Pons (tissue), 1 donor: Measurements from ENCODE around the gene RAD51B.
A peak's percentile ranks its signal among the peaks of the same experiment; 100 is the strongest.
"Not testable (repeated sequence)": the region's sequence is repeated elsewhere in the genome, so short reads cannot be mapped to it uniquely, and the experiment has no call there.

ENCODE experiments used
- DNase-seq: peaks from one replicate; pipeline ENCODE4 v3.0.0-alpha.2; 2016; ENCODE audit warnings: low spot score

The RAD51B gene

DNA sequence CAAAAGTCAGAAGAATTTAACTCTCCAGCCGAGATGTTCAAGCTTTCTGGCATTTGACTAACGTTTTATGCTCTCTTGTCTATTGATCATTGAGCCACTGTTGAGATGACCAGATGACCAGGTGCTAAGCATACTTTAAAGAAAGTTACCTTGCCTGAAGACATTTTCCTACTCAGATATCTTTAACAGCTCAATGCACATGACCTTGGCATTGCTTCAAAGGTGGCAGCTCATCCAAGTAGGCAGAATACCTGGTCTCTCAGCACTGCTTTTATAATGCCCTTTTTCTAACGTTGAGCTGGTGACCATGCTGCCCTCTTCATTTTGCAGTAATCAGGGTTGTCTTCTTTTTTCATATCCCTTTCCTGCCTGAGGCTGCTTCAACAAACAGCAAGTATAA is 358.1 kb downstream of the RAD51B start:
- DNase-seq: no peak

DNA sequence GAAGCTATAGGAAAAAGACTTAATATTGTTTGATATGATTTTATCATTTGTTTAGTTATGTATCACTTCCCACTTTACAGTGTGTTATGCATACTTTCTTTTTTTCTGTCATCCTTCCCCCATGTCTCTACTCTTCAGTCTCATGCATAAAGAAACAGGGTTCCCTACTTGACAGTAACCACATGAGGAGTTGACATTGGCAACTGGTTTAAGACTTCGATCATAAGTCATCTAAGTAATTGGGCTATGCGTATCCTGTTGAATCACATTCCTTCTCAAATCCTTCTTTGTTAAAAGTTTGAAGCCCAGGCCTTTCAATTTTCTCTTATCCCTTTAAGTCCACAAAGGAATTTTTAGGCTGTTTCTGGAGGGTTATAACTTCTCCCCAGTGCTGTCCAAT is 358.7 kb downstream of the RAD51B start:
- no peak for DNase-seq

DNA sequence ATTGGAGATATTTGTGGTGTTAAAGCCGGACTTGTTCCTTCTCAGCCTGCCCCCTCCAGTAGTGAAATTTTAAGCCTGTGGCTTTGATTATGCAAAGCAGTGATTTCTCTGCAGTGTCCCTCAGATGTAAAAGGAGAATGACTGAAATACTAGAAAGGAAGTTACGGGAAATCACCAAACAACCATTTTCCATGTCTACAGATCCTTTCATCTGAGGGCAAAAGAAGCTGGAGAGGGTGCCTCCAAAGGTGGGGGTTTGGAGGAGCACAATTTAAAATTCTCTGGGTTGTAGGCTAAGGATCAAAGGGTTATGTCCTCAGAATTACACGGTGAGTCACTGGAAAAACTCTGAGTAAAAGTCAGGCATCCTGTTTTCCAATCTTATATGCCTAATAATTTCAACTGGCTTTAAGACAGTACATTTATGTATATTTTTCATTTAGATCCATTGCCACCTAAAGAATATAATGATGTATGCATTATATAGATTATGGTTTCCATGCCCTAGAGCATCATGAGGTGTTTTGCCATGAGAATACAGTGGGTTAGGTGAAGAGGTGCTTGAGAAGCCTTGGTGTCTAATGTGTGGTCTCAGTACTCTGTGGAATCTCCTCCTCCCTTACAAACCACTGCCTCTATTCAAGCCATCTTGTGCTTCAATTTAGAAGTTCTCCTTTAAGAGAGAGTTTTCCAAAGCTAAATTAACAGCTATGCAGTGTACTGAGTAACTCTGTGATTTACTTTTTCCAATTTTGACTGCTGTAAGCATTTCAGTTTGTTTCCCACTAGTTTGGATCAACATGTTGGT is 362.1 kb downstream of the RAD51B start:
- DNase-seq: no peak

DNA sequence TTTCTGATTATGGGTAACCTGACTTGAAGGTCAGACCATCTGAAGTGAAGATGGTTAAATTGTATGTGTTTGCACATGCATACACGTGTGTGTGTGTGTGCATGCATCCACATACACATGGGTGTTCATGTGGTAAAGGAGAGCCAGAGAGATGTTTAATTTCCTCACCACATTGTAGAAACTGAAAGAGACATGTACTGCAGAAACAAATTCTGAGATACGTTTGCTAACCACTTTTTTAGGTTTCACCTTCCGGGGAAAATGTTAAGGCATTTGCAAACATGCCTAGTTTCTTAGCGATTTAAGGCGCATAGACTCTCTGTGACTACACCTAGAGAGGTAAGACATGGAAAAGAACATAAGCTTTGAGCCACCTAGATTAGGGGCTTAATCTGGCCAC is 362.9 kb downstream of the RAD51B start:
- no peak for DNase-seq

DNA sequence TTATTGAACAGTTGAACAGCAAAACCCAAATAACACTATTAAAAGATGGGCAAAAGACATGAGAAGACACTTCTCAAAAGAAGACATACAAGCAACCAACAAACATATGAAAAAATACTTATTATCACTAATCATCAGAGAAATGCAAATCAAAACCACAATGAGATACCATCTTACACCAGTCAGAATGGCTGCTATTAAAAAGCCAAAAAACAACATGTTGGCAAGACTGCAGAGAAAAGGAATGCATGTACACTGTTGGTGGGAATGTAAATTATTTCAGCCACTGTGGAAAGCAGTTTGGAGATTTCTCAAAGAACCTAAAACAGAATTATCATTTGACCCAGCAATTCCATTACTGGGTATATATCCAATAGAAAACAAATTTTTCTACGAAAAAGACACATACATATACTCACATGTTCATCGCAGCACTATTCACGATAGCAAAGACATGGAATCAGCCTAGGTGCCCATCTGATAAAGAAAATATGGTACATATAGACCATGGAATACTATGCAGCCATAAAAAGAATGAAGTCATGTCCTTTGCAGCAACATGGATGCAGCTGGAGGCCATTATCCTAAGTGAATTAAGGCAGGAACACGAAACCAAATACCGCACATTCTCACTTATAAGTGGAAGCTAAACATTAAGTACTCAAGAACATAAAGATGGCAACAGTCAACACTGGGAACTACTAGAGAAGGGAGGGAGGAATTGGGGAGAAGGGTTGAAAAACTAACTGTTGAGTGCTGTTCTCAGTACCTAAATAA is 367.1 kb downstream of the RAD51B start:
- not testable (repeated sequence) for DNase-seq

DNA sequence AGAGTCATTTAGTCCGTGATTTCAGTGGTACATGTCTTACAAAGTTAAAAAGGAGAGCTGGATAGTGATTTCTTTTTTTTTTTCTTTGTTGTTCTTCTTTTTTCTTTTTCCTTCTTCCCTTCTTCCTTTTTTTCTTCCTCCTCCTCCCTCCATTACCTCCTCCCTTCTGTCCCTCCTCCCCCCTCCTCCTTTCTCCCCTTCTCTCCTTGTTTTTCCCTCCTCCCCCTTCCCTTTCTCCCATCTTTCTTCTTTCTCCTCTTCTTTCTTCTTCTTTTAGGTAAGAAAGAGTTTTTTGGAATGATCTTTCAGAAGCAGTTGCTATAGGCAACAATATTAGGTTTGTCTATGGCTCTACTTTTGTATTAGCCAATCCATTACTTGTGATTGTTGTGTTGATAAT is 368.6 kb downstream of the RAD51B start:
- DNase-seq: no peak

DNA sequence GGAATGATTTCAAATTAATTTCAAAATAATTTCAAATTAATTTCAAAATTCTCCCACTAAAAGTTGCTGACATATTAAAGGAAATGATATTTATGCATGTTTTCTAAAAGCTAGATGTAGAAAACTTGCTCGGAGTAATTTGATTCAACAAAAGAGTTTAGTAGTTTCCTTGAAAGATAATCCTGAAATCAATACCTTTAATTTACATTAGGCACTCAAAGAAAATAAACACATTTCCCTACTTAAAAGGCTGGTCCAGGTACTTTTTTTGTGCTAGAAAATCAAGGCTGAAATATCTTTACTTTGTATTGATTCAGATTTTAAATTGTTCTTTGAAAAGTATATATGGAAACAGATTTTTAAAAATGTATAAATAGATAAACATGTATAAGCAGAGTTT is 370.5 kb downstream of the RAD51B start:
- DNase-seq: no peak

DNA sequence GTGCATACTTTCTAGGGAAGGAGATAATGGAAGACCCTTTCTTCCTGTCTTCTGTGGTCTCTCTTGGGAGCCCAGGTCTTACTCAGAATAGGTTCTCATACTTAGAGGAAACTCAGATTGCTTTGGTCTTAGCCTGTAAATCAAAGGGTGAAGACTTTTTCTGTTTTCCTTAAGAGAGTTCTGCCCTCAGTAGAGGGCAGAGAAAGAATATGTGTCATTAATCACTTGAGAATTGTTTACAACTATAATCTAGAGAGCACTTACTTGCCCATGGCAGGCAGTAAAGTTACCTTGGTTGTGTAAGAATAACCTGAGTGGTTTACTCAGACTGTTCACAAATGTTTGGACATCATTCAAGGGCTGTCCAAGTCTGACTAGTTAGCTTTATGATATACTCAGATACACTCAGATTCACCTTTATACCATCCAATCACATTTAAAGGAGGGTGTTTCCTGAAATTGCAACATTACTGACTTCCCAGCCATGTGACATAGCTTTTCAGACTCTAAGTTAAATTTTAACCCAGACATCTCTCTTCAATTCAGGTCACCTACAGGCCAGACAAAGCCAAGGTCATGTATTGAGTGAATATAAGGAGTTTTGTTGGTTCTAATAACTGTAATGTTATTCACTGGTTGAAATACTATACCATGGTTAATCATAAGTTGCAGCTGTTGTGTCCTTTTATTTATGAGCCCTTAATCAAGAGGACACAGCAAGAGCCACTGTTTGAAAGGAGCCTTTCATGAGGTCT is 372.2 kb downstream of the RAD51B start:
- DNase-seq: no peak

DNA sequence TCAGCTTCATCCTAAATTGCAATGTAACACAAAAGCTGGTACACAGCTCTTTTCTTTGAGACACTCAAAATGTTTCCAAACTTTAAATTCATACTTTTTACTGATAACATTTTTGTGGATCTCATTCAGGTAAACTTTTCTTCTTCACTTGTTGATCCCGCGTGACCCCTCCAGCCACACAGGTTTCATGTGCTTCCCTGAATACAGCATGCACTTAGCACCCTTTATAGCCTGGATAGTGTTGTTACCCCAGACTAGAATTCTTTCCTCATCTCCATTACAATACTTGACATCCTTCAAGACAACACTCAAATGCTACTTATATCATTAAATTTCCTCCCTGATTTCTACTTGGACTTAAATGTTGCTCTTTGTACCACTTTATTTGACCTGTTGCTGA is 373.4 kb downstream of the RAD51B start:
- no peak for DNase-seq

DNA sequence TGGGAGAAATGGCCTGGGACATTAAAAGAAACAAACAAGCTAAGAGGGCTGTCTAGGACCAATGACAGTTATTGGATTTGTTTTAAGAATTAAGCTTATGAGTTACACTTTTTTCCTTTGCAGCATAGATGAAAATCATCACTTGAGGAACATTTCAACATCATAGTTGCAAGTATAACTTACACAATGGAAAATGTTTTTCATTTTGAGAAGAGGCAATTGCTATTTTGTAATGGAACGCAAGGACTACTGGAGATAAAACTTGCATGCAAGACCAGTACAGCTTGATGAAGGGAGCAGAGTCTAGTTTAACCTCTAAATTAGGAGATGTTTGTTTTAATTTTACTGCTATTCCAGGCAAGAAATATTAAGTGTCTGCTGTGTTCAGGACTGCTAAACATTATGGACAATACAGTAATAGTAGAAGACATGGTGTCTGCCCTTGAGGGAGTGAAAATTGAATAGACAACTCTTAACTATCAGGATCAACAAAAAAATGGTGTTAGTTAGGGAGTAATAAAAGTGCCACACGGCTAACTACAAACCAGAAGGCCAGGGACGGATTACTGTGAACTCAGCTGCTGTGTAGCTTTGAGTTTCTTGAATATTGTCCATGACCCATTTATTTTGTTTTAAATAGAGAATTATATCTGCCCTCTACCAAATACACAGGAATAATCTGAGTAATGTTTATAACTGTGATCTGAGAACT is 374.5 kb downstream of the RAD51B start:
- DNase-seq: no peak

DNA sequence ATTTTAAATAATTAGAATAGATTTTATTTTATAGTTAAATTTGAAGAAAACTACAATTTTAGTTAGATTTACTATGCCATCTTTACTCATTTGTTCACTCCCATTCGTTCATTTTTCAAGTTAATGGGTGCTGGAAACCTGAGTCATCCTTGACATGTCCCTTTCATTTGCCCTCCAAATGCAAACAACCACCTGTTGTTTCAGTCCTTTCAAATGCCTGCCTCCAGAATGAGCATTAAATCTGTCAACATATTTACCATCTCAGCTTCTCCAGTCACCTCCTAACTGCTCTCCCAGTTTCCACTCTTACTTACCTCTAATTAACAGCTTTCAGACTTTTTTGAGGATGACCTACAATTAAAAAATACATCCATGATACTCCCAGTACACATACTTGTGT is 375.5 kb downstream of the RAD51B start:
- no peak for DNase-seq

DNA sequence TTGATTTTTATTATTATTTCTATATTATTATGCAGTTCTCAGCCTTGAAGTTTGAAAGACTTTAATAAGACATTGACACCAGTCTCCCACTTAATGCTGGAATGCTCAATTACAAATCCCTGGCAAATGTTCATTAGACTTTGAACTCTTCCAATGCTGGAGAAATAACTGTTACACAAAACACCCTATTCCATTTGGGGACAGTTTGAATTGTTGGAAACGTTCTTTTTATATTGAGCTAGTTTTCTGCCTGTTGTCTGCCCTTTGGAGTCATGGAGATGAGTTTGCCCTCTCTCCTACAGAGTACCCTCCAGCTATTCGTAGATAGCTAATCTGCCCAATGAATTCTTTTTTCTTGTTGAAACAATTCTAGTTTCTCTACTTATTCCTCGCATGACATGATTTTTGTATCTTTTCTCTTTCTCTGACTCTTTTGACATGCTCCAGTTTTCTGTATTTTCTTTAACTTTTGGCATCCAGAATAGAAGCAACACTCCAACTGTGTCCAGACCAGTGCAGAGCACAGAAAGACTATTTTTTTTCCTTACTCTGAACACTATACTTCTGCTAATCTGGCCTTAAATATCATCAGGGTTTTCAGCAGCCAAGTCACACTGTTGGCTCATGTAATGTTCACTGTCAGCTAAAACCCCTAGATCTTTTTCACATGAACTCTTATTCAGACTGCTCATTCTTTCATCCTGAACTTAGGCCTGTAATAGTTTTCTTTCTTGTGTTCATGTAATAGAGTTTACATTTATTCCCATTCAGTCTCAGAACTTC is 379.3 kb downstream of the RAD51B start:
- DNase-seq: no peak

DNA sequence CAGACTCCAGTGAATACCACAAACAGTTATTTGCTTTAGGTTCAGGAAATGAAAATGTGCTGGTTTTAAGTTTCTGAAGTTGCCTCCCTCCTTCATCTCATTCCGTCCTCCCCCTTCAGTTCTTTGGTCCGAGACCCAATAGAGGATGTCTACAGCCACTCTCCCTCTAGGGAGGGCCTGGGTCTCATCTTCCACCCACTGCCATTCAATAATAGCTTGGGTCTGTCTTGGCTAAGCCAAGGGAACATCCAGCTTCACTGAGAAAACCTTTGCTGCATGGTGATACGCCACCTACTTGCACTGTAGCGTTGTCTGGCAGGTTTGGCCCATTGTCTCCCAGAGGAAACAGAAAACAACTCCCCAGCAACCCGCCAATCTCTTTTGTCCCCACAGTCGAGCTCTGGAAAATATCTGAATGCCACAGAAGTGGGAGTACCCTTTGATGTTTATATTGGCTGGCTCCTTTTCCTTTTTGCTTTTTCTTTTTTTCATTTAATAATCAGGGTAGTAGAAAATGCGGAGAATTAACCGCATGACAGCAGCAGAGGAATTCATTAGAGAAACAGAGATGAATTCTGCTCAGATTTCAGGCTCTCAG is 380.1 kb downstream of the RAD51B start:
- DNase-seq: no peak

DNA sequence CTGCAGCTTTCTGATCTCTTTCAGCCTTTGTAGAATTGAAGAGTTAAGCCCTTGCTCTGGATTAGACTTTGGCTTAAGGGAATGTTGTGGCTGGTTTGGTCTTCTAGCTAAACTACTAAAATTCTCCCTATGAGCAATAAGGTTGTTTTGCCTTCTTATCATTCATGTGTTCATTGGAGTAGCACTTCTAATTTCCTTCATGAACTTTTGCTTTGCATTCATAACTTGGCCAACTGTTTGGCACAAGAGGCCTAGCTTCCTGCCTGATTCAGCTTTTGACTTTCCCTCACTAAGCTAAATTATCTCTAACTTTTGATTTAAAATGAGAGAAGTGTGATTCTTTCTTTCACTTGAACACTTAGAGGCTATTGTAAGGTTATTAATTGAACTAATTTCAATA is 384.3 kb downstream of the RAD51B start:
- DNase-seq: no peak

DNA sequence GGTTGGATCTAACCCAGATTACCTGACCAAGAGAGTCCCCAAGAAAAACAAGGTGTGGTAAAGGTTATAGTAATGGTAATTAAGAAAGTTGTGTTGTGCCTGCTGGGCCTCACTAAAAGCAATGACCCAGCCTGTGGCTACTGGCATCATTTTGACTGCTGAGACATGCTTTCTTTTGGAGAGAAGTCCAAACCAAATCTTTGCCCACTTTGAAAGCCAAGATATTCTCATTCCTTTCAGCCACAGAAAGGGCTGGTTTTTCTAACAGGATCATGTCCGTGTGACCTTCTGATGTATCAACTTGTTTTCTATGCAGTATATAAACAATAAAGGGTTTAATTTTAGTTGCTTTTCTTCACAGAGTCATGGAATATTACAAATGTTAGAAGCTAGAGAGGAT is 388.6 kb downstream of the RAD51B start:
- DNase-seq: no peak

DNA sequence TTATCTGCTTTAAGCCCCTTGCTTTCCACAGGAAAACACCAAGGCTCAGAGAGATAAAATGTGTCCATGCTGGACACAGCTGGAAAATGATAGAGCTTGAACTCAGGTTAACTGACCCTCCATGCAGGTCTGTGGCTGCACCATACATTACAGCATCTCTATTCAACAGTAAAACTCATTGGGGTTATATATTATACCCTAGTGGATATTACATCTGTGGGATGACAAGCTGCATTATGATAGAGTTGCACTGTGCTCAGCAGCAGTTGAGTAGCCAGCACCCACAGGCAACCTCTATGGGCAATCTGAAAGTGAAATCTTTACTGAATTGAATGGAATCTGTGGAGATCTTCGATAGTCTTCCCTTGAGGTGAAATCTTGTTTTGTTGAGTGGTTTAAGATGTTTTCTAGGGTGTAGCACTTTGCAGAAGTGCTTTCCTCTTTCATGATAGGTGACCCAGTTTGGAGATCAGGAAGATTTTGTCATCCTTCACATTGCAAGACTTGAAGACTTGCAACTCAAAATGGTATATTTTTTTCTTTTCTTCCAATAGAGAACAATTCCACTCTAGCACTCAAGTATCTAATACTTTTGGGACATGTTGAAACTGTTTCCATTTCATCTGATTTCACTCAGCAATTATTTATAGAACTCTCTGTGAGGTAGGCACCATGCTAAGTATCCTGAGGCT is 389.2 kb downstream of the RAD51B start:
- no peak for DNase-seq

DNA sequence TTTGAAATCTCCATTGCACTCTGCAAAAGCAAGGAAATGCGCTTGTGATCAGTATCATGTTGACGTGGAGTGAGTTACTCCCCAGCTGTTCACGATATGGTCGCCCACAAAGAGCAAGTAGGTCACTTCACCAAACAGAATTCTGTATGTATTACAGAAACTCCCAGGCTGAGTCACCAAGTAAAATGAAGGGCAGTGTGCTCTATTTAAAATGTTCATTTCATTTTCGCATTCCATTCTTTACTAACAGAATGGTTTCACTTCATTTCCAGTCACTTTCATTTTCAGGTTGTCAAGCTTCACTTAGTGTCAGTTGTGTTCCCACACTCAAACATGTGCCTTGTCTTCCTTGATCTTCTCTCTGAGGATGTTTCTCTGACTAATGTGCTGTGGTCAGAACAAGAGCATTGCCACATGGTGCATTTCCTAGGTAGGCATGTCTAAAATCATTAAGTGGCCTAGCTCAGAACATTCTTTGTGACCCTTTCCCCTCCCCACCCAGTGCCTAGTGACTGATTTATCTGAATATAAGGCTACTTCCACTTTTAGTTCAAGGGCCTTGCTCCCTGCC is 391.2 kb downstream of the RAD51B start:
- peak; percentile 53 for DNase-seq

DNA sequence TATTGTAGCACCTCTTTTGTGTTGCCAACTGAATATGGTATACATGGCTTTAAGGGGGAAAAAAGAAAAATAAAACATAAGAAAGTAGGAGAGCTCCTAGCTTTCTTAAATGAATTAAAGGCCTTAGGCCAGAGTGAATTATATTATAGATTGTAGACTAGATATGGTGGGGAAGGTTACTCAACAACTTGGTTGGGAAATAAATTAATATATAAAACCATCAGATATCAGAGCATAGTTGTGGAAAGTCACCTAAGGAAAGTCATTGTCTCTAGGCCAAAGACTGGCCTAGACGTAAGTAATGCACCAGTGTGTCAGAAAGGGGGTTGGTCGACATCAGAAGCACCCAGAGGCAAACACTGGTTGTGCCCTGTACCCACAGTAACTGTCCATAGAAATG is 391.8 kb downstream of the RAD51B start:
- DNase-seq: no peak

DNA sequence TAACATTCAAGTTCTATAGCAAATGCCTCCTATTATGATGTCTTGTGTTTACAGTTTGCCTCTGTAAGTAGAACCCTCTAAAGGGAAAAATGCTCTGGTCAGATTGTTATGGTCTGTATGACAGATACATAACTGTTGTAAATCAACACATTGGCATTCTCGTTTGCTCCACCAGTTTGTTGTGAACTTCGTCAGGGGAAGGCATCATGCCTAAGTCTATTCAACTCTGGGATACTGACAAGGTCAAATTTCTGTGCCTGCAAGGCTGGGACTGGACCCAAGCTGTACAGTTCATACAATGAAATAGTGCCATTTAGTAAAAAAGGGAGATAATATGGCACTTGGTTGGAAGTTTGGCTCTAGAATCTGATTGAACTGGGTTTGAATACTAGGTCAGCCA is 392.3 kb downstream of the RAD51B start:
- no peak for DNase-seq

DNA sequence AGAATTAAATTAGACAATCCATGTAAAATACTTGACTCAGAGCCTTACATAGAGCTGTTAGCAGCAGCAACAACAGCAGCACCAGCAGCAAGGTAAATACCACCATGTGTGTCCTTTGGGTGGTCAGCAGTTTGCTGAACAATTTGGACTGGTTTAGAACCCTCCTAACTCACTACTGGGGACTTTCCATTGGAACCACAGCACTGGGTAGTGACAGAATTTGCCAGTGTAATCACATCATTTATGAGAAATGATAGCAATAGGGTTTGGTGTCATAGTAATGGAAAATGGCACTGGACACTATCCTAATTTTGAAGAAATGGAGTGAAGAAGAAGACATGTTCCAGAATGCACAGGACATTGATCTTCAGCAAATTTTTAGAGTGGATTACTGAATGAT is 392.8 kb downstream of the RAD51B start:
- DNase-seq: no peak
